HG03571 (cell line): ENCODE measurements around the gene SLC16A6.
"Not testable (repeated sequence)": the region's sequence is repeated elsewhere in the genome, so short reads cannot be mapped to it uniquely, and the experiment has no call there.

Experiments used
- ATAC-seq: cut with Tn5 transposase; IDR thresholded peaks from one replicate; pipeline ENCODE4 v1.9.1; 2021; ENCODE audit not compliant: unreplicated experiment

The SLC16A6 gene

DNA sequence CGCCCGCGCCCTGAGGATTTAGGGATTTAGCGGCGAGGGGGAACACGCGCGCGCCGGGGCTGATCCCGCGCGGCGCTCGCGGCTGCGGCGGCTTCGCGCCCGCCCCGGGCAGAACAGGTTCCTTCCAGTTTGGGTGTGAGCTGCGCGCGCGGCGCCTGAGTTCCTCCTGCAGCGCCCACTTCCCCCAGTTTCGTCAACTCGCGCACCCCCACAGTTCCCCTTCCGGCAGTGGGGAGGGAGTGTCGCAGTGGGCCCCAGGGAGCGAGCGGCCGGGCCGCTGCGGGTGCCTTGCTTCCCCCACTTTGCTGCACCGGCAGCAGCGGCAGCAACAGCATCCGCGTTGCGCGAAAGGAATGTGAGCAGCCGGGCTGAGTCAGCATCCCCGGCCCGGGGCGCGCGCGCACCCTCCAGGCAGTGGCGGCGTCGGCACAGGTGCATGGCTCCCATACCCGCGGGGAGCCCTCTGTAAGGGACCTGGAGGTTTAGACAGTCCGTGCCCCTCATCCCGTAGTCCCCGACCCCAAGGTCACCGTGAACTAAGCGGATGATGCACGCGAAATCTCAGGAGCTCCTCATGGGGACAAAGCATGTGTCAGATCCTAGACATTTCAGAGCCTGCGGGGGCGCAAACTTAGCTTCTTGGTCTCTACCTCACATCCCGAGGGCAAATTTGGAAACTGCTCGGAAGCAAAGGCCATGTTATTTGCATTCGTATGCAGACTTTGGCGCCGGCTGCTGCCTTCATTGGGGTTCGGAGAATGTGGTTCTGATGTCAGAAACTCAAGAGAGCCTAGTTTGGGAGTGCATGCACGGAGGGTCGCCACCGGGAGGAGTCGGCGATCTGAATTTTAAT is 1.1 kb upstream of the SLC16A6 start:
- ATAC-seq: peak; percentile 61

DNA sequence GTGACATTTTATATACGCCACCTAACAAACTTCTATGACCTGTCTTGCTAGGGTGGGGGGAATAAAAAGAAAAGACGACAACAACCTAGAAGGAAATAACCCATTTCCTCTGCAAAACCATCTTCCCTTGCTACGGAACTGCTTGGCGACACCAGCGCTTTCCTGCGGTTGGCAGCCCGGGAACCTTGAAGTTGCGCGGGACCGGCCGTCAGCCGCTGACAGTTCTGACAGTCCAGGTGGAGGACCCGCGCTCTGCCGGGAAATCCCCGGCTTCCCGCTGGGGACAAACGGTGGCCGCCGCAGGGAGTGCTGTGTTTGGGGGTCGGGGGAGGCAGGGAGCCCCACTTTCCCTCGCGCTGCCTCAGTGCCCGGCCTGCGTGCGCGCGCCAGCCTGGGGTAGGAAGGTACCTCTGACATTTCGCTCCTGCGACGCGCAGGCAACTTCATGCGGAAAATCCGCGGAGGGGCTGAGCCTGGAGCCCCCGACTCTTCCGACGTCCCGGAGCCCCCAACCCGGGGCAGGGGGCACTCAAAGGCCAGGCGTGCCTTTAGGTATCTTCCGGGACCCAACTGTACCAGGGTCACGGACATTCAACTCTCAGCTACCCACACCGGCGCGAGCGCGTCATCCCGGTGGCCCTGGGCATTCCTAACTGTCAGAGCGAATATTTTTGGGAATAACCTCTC is 516 bp downstream of the SLC16A6 start:
- no peak for ATAC-seq

DNA sequence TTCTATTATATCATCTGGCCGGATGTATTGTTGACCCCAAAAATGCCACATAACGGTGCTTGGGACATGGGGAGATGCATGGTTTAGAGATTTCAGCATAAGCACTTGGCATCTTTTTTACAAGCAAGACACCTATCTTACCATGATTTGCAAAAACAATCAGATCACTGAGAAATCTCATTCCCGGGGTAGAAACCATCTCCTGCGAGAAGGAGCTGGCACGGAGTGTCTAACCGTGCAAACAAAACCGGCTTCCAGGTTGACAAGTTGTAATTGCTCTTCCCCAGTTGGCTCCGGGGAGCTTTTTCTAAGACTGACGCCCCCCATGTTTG is 1.0 kb downstream of the SLC16A6 start:
- no peak for ATAC-seq

DNA sequence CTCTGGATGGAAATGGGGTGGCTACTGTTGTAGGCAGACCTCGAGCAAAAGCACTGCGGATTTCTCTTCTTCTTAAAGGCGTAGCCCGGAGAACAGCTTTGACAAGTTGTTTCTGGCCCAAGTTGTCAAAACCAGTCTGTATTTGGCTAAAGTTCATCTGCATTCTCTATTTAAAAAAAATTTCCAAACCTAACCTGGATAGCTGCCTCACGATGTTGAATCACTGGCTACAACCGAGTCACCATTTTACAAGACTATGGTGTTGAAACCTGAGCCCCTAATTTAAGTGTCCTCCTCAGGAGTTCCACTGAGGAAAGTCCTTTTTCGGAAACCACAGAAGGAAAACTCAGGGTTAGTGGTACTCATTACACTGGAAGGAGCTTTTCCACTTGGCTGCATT is 1.5 kb downstream of the SLC16A6 start:
- ATAC-seq: no peak

DNA sequence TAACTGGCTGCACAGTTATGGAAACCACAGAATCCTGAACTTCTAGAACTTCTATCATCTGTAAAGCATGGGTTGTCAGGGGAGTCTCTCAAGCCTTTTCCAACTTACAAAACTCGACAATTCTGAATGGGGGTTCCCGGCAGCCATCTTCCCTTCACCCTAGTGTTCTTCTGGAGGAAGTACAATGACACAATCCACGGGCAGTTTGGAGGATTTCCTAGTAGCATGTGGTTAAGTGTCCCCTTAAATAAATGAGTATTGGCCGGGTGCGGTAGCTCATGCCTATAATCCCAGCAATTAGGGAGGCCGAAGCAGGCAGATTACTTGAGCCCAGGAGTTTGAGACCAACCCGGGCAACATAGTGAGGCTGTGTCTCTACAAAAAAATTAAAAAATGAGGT is 2.1 kb downstream of the SLC16A6 start:
- peak; percentile 6 for ATAC-seq

DNA sequence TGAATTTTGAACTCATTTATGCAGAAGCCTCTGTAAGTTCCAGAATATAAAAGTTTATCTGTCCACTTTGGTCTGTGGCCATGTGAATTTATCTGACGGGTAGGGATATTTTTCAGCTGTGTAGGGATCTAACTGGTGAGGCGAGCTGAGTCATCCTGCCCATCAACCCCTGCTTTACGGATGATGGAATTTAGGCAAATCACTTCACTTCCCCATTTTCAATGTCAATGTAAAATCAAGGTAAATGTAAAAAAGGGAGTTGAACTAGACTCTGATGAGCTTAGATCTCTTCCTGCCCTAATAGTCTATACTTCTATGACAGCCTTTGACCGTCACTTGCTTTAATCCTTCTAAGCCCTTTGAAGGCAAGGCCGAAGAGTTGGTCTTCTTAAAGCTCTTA is 2.6 kb downstream of the SLC16A6 start:
- peak; percentile 21 for ATAC-seq

DNA sequence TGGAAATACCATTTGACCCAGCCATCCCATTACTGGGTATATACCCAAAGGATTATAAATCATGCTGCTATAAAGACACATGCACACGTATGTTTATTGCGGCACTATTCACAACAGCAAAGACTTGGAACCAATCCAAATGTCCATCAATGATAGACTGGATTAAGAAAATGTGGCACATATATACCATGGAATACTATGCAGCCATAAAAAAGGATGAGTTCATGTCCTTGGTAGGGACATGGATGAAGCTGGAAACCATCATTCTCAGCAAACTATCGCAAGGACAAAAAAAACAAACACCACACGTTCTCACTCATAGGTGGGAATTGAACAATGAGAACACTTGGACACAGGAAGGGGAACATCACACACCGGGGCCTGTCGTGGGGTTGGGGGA is 9.0 kb downstream of the SLC16A6 start:
- not testable (repeated sequence) for ATAC-seq

DNA sequence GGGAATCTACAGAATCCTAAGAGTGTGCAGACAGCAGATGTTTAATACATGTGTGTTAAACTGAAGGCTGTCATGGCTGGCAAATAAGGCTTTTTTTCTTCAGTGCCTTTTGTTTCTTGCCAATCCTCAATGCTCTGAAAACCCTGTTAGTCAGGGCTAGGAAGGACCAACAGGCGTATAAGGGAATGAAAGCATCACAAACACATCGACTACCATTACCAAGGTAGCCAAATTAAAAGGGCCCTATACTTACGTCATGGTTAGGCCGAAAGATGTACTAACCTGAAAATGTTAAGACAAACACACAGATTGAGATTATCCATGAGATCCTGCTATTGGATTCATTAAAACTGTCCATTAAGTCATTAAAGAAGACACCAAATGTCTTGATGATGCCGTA is 13.1 kb downstream of the SLC16A6 start:
- ATAC-seq: no peak

DNA sequence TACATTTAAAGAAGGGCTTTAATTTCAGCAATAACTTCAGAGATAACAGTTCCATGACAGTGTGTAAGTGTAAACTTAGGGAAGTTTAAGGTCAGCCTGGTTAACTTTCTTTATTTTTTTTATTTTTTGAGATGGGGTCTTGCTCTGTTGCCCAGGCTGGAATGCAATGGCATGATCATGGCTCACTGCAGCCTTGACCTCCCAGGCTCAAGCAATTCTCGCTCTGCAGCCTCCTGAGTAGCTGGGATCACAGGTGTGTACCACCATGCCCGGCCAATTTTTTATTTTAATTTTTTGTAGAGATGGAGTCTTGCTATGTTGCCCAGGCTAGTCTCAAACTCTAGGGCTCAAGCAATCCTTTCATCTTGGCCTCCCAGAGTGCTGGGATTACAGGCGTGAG is 14.6 kb downstream of the SLC16A6 start:
- ATAC-seq: not testable (repeated sequence)

DNA sequence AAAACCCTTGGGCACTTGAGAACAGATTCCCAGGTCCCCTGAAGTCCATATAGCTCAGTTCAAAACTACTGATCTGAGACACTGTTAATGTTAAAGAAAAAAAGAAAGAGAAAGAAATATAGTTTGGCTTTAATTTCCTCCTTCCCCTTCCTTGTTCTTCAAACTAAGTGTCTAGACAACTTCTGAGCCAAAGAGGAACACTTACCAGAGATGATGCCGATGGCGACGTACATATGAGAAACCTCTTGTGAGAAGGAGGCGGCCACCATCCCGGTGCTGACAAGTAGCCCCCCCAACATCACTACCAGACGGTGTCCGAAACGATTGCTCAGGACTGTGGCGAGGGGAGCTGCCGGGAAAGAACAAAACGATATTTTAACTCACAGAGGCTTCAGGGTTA is 17.2 kb downstream of the SLC16A6 start:
- ATAC-seq: no peak

DNA sequence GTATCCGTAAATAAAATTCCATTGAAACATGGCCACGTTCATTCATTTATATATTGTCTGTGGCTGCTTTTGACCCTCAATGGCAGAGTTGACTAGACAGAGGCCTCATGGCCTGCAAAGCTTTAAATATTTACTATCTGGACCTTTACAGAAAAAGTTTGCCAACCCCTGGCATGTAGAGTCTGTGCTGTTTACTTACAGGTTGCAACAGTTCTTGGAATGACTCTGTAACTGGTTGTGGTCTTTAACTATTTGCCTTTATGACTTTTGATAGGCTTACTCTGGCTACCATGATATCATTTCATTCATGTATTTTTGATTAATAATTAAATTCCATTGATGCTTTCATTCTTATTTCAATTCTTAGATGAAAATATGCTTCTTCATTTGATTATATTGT is 25.1 kb downstream of the SLC16A6 start:
- ATAC-seq: not testable (repeated sequence)

DNA sequence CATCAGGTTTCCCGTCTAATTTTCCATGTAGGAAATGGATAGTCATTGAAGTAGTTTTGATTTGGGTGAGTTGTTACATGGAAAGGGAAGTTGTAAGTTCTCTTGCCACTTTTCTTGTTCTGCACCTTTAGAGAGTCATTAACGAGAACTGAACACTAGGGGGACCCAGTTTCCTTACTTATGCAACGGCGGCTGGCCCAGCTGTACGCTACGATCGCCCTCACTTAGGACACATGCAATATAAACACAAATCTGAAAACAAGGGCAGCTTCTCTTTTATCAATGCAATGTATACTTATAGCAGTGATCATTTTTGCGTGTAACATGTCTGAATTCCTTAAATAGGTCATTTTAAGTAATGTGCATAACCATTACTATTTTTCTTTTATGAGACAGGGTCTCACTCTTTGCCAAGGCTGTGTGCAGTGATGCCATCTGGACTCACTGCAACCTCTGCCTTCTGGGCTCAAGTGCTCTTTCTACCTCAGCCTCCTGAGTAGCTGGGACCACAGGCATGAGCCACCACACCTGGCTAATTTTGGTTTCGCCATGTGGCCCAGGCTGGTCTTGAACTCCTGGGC is 27.7 kb downstream of the SLC16A6 start:
- not testable (repeated sequence) for ATAC-seq

DNA sequence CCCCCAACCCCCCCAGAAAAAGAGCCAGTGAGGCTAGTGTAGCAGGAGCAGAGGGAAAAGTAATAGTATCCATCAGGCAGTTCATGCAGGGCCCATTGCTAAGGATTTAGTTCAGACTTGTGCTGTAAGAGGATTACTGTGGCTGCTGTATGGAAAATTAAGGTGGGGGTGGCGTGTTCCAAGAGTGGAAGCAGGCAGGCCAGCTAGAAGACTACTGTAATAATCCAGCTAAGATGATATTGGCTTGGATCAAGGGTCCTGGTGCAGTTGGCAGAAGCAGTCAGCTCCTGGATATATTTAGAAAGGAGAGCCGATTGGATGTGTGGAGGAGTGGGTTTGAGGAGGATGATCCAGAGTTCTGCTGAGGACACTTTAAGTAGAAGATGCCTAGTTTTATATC is 28.5 kb downstream of the SLC16A6 start:
- not testable (repeated sequence) for ATAC-seq

DNA sequence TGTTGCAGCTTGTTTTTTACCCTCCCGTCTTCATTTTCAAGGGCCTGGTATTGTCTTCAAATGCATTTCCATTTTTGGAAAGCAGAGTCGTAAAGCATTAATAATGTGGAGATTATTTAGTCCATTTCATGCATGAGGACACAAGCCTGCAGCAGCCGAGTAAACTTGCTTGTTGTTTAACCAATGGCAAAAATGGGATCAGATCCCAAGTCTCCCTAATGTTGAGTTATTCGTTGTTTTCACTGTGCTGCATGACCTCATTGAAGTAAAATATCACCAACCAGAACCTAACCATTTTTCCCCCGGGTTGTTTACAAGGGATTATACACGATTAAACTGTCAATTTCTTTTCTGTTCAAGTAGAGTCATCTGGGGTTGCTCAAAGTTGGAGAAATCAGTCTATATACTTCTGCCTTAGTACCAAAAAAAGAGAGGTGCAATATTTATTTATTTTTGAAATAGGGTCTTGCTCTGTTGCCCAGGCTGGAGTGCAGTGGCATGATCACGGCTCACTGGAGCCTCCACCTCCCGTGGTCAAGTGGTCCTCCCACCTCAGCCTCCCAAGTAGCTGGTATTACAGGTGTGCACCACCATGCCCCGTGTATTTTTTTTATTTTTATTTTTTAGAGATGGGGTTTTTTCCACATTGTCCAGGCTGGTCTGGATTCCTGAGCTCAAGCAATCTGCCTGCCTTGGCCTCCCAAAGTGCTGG is 30.7 kb downstream of the SLC16A6 start:
- ATAC-seq: no peak

DNA sequence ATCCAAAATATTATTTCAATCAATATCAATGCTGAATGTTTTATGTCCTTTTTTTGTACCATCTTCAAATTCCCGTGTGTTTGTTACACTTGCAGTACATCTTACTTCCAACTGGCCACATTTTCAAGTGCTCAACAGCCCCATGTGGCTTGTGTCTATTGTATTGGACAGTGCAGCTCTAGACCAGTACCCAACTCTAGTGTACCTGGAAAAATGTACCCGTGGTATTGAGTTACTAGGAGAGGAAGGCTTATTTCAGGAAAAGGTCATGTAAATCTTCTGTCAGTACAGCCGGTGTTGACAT is 31.3 kb downstream of the SLC16A6 start:
- ATAC-seq: not testable (repeated sequence)

DNA sequence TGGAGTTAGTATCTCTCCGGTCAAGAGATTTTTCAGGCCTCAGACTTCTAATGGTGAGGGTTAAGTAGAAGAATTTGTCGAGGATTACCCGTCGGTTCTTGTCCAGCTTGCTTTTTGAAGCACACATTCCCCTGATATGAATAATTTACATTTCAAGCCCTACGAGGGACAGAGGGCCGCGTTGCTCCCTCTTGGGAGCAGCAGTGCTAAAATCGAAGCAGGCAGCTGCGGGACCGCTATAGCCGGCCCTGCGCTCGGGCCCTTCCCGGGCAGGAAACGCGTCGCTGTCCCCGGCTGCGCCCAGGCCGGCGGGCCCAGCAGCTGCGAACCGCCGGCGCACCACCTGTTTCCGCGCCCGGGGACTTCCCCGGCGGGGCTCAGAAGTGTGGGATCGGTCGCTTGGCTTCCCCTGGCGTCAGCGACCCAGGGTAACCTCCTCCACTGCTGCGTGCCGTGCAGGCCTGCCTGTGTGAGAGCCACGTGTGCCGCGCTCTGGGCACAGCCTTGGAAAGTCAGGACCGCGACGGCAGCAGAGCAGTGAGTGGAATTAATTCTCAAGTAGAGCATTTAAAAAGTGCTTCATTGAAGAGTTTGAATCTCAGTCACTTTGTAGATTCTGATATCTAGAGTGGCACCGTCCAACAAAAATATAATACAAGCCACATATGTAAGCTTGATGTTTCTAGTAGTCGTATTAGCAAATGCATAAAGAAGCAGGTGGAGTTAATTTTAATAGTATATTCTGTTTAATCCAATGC is 31.9 kb downstream of the SLC16A6 start:
- ATAC-seq: peak; percentile 91

DNA sequence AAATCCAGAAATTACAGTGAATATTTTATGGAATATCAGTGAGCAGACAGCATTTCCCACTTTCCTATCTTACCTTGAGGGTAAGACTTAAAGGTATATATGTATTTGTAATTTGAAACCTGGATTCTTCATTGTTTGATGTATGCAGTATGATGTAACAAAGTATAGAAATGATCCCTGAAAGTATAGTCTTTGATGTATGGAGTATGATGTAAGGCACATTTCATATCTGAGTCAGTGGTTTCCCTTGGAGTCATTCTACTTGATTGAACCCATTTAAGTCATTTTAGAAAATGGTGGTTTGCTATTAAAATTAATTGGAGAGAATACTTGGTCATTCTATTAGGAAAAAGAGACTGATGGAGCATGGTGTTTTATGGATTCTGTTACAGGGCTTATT is 33.0 kb downstream of the SLC16A6 start:
- ATAC-seq: no peak

DNA sequence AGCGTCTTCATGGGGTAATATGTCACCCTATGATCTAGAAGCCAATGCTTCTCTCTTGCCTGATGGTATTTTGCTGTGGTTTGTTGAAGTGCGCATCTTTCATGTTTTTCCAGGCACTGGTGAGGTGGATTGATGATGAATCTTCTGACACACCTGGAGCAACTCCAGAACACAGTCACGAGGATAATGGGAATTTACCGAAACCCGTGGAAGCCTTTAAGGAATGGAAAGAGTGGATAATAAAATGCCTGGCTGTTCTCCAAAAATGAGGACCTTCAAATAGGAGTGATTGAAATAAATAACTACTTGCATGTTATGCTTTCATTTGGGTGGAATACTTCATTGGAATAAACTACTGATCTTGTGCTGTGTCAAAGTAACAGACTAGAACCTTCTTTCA is 34.2 kb downstream of the SLC16A6 start:
- not testable (repeated sequence) for ATAC-seq

DNA sequence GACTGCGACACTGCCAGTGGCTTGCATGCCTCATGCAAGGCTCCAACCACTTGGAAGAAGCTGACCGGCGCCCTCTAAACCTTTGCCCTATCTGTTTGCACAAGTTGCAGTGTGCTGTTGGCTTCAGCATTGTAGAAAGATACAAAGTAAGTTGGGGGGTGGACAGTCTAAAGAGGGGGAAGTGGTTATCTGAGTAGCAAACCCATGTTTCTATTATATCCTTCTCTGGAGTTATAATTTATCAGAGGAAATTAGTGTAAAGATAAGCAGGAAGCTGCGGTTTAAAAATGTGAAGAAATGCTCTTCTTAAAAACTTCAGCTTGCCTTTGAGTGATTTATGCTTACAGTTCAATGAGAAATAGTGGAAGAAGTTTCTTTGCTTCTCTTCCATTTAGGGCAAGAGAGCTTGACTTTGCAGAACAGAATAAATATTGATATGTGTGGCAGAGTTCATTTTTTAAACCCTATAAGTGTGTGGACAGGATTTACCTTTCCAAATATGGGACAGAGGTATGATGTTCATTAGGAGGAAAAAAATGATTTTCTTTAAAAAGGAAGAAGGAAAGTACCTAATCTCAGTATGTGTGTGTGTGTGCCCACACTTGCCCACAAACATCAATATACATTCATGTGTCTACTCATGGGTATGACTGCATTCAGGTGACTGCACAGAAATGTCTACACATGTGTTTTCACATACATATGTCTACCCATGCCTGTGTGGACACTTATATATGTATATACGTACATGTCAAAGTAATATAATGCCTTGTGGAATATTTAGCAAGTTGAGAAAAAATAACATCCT is 35.0 kb downstream of the SLC16A6 start:
- ATAC-seq: no peak

DNA sequence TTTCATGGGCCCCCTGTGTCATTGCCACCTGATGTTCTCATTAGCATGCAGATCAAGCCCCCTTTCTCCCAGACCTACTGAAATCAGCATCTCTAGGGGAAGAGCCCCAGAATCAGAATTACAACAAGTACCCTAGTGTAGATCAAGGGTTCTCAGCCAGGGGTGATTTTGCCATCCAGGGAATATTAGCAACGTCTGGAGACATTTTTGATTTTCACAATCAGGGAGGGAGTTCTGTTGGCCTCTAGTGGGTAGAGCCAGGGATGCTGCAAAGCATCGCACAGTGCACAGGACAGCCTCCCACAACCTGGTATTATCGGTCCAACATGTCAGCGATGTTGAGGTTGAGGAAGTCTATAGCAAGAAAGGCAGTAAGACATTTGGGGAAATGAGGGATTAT is 35.8 kb downstream of the SLC16A6 start:
- no peak for ATAC-seq
